GM12878 (cell line): ENCODE measurements around the gene PGLYRP1. TPM values are rescaled to one million over a fixed set of nuclear protein-coding genes. Genes with fewer than 3 reads are reported as not detected.

Experiments
- ATAC-seq: fragments of 200-7000 bp; cut with Tn5 transposase; 3 replicates; pipeline ENCODE4 v1.9.1; 2020; ENCODE audit warnings: mild to moderate bottlenecking, moderate library complexity
- BruUV-seq: library from RNA; stranded (reverse); fragments of 400-500 nt; replicated peaks from 2 replicates; lab custom pipeline; 2021; lab: Mats Ljungman, UMichigan
- CTCF ChIA-PET: fragments of 300-600 bp; sonication (Branson Sonifier 250); formaldehyde crosslinking; extraction: SDS; loops from one replicate; lab custom pipeline; 2021; ENCODE audit warnings: inconsistent platforms; lab: Yijun Ruan, JAX
- POLR2A ChIA-PET: fragments of 350-600 bp; formaldehyde crosslinking; extraction: SDS; loops from one replicate; lab custom pipeline; 2021; ENCODE audit warnings: inconsistent platforms; lab: Charles Lee
- RAD21 ChIA-PET: fragments of 300-600 bp; sonication (Branson Sonifier 250); formaldehyde crosslinking; loops from one replicate; lab custom pipeline; 2023; ENCODE audit warnings: antibody characterized with exemption; ENCODE audit not compliant: unreplicated experiment; lab: Charles Lee
- SMC1A ChIA-PET: fragments of 300-600 bp; sonication (Branson Sonifier 250); formaldehyde crosslinking; loops from one replicate; lab custom pipeline; 2023; ENCODE audit not compliant: unreplicated experiment, uncharacterized antibody; lab: Charles Lee
- DNase-seq: peaks from one replicate; pipeline ENCODE4 v3.0.0-alpha.2; 2011; ENCODE audit warnings: low read depth, low spot score
- FAIRE-seq: peaks from 3 replicates; lab custom pipeline; 2011; peaks lifted over from hg19 to GRCh38; lab: Jason Lieb, UNC
- H2AFZ ChIP-seq: 2 replicates; pipeline ENCODE4 v1.6.0; 2011; ENCODE audit warnings: low read depth, low read length, control low read depth; ENCODE audit not compliant: control insufficient read depth
- H3K27ac ChIP-seq: 2 replicates; pipeline ENCODE4 v1.5.1; 2011; ENCODE audit warnings: control low read depth; ENCODE audit not compliant: control insufficient read depth, insufficient read depth
- H3K27me3 ChIP-seq, 2 experiments: replicated peaks in 1 of 2; 2 replicates each; pipeline versions ENCODE4 v1.6.0 to v1.6.1; 2011; ENCODE audit warnings: low read length in 1 of 2; ENCODE audit not compliant: control insufficient read depth in 2 of 2, insufficient read depth in 2 of 2
- H3K36me3 ChIP-seq, 2 experiments: 2 replicates each; pipeline ENCODE4 v1.5.1; 2011; ENCODE audit warnings: low read length in 1 of 2; ENCODE audit not compliant: control insufficient read depth in 2 of 2, insufficient read depth in 2 of 2
- H3K4me1 ChIP-seq: 2 replicates; pipeline ENCODE4 v1.6.1; 2011; ENCODE audit warnings: mild to moderate bottlenecking, low read length, moderate library complexity, mixed read lengths; ENCODE audit not compliant: control insufficient read depth, insufficient read depth
- H3K4me2 ChIP-seq: 2 replicates; pipeline ENCODE4 v1.6.0; 2011; ENCODE audit warnings: control low read depth; ENCODE audit not compliant: control insufficient read depth, insufficient read depth
- H3K4me3 ChIP-seq: fragments of 200-600 bp; sonication (generic); 2 replicates; pipeline ENCODE4 v1.5.1; 2016
- H3K79me2 ChIP-seq: 2 replicates; pipeline ENCODE4 v1.6.0; 2011; ENCODE audit warnings: low read length; ENCODE audit not compliant: control insufficient read depth, insufficient read depth
- H3K9ac ChIP-seq: 2 replicates; pipeline ENCODE4 v1.8.0; 2011; ENCODE audit warnings: low read length, control low read depth, mixed read lengths; ENCODE audit not compliant: control insufficient read depth, insufficient read depth
- H3K9me3 ChIP-seq: replicated peaks from 3 replicates; pipeline ENCODE4 v1.5.1; 2011; ENCODE audit warnings: mild to moderate bottlenecking, low read length; ENCODE audit not compliant: control insufficient read depth, insufficient read depth
- H4K20me1 ChIP-seq: 2 replicates; pipeline ENCODE4 v1.6.0; 2011; ENCODE audit not compliant: control insufficient read depth, insufficient read depth
- EZH2 ChIP-seq: IDR thresholded peaks from 2 replicates; pipeline ENCODE4 v1.6.1; 2012; ENCODE audit warnings: low read depth, mild to moderate bottlenecking, control low read depth, inconsistent platforms, low read length, borderline replicate concordance; ENCODE audit not compliant: control insufficient read depth
- HDAC6 ChIP-seq: fragments of 200-600 bp; sonication (generic); IDR thresholded peaks from one replicate; pipeline ENCODE4 v1.8.0; 2017; ENCODE audit warnings: antibody characterized with exemption; ENCODE audit not compliant: unreplicated experiment
- PBX3 ChIP-seq: IDR thresholded peaks from 2 replicates; pipeline ENCODE4 v1.6.1; 2011; ENCODE audit warnings: mild to moderate bottlenecking, low read depth, low read length, moderate library complexity; ENCODE audit not compliant: insufficient replicate concordance
- RBBP5 ChIP-seq: fragments of 200-600 bp; sonication (generic); conservative IDR thresholded peaks from 2 replicates; pipeline ENCODE4 v1.6.1; 2016
- SMAD1 ChIP-seq: fragments of 450-650 bp; IDR thresholded peaks from 2 replicates; pipeline ENCODE4 v1.6.1; 2018; ENCODE audit warnings: mild to moderate bottlenecking, low read depth; ENCODE audit not compliant: partially characterized antibody
- SPI1 ChIP-seq: IDR thresholded peaks from 2 replicates; pipeline ENCODE4 v1.6.1; 2011; ENCODE audit warnings: low read depth, mild to moderate bottlenecking, low read length, moderate library complexity, borderline replicate concordance; ENCODE audit not compliant: insufficient read depth
- TBL1XR1 ChIP-seq: IDR thresholded peaks from 2 replicates; pipeline ENCODE4 v1.6.1; 2012; ENCODE audit warnings: low read depth, low read length, improper control_type of control experiment
- ZBTB40 ChIP-seq: fragments of 450-650 bp; IDR thresholded peaks from 2 replicates; pipeline ENCODE4 v1.6.1; 2016; ENCODE audit warnings: mild to moderate bottlenecking, moderate library complexity, borderline replicate concordance
- ZNF592 ChIP-seq: fragments of 450-650 bp; IDR thresholded peaks from 2 replicates; pipeline ENCODE4 v1.6.1; 2017; ENCODE audit warnings: mild to moderate bottlenecking, moderate library complexity
- WGBS: methylation state at CpG from one replicate; pipeline ENCODE4 v1.1.6; 2016; ENCODE audit warnings: low lambda C conversion rate; ENCODE audit not compliant: insufficient replicate concordance, insufficient coverage; ENCODE audit errors: missing lambda C conversion rate; 5-methylcytosine and 5-hydroxymethylcytosine counted together
- in situ Hi-C: fragments of 300-500 bp; cut with MboI; formaldehyde crosslinking; loops from 9 replicates; pipeline ENCODE4 v1.14.3; 2018; ENCODE audit warnings: mixed read lengths
- intact Hi-C: fragments of 100-400 bp; cut with micrococcal nuclease; formaldehyde crosslinking; loops from one replicate; pipeline ENCODE4 v1.14.2; 2022; ENCODE audit not compliant: unreplicated experiment
- polyA plus RNA-seq, 11 experiments: library from polyadenylated mRNA; depleted of rRNA in 4 of 11; unstranded in 6 of 11; stranded (reverse) in 5 of 11; fragments of >200 nt; fragmentation: Nextera tagmentation in 4 of 11; fragmentation: Illumina TruSeq in 1 of 11; extraction: Ambion mirVana in 4 of 11; extraction: Trizol in 1 of 11; gene quantifications; 1 replicate in 1 of 11; 2 replicates in 10 of 11; pipeline versions ENCODE4 v1.2.1 to v1.2.3, GENCODE V29; 2011 to 2016; ENCODE audit warnings: inconsistent platforms in 2 of 11, missing spikeins in 2 of 11, low read depth in 1 of 11
- total RNA-seq, 4 experiments: library from RNA; depleted of rRNA in 3 of 4; stranded (reverse); fragments of >200 nt in 3 of 4; fragmentation: Illumina TruSeq in 1 of 4; extraction: Trizol in 1 of 4; gene quantifications; 2 replicates each; pipeline versions ENCODE4 v1.2.1 to v1.2.3, GENCODE V29; 2013 to 2021

Gene PGLYRP1
- total and polyA plus RNA-seq, 10 of the 15 experiments (the other 5 are each of a cell fraction or from before 2014, with no cell fraction given), result 0.30 TPM; not detected in 9

- no peak for TF ChIP-seq ZNF592
- TF ChIP-seq, all 136 proteins: peak for 0
These were observed 8.1 kb upstream of the PGLYRP1 start (continued) for GRCh38 chr19:46030812-46031550.

GRCh38 chr19:46025835-46026234, 3.0 kb upstream of the PGLYRP1 start:
- DNase-seq (no peak), FAIRE-seq (no peak), ATAC-seq (no peak)
- no peak overlapping the region for H3K4me2 ChIP-seq
- no TSS peak for BruUV-seq
- no peaks in the 10 kb centered on the region for H3K27me3 ChIP-seq
- no peaks in the 10 kb centered on the region for H4K20me1 ChIP-seq
- intact Hi-C loops (loop anchor here (5.0 kb wide), 1 partner anchor 161 kb away; no protein-coding TSS in a partner anchor), in situ Hi-C loops (loop anchor here (5.0 kb wide), 1 partner anchor 241 kb away; no protein-coding TSS in a partner anchor)
- ChIA-PET RAD21 (no interaction called here), CTCF (interaction anchor here (1.6 to 5.2 kb wide), 5 partner anchors 9 to 240 kb away, joined by 4 to 75 read pairs (median 8); no protein-coding TSS in a partner anchor), SMC1A (interaction anchor here (1.2 to 5.2 kb wide), 2 partner anchors 22 to 238 kb away, joined by 3 to 34 read pairs; no protein-coding TSS in a partner anchor), POLR2A (no interaction called here)
- no peaks in the 10 kb centered on the region for H3K9me3 ChIP-seq
- no peak overlapping the region for H3K27ac ChIP-seq
- no peak overlapping the region for H2AFZ ChIP-seq
- H3K9ac ChIP-seq, result no peak overlapping the region
- H3K4me1 ChIP-seq, result no peaks in the 10 kb centered on the region
- H3K36me3 ChIP-seq, result no peaks in the 10 kb centered on the region
- H3K4me3 ChIP-seq, result no peak overlapping the region
- no peaks in the 10 kb centered on the region for H3K79me2 ChIP-seq
- 2% methylated on average over 3 of the region's 3 CpGs for WGBS
- TF ChIP-seq HDAC6 (no peak), ZBTB40 (no peak), TBL1XR1 (no peak), EZH2 (no peak), SPI1 (no peak), SMAD1 (no peak), PBX3 (no peak), RBBP5 (no peak)
